Activated naive CD4-positive, alpha-beta T cell treated with anti-CD3 and anti-CD28 coated beads, Interleukin-2, amount 50 U/mL, for 72 hours (primary cell): ENCODE data around the gene ITGB2. TPM values are rescaled to one million over a fixed set of nuclear protein-coding genes. Genes with fewer than 3 reads are reported as not detected.

Experiments used
- ATAC-seq, 2 donors: fragments of 150-1000 bp; cut with Tn5 transposase; 2 replicates each; pipeline ENCODE4 v1.10.0; 2021; ENCODE audit warnings: mild to moderate bottlenecking in 2 of 2, moderate library complexity in 2 of 2
- DNase-seq, 2 donors: peaks; one replicate each; pipeline ENCODE4 v3.0.0; 2021 to 2022; ENCODE audit warnings: low spot score in 2 of 2
- H3K27ac Mint-ChIP-seq, 2 donors: one replicate each; pipeline ENCODE4 v1.8.0; 2022; ENCODE audit warnings: mild to moderate bottlenecking in 2 of 2, mixed read lengths in 2 of 2
- H3K36me3 Mint-ChIP-seq, 2 donors: one replicate each; pipeline ENCODE4 v1.8.0; 2022; ENCODE audit warnings: mixed read lengths in 2 of 2
- H3K9me3 Mint-ChIP-seq, 2 donors: one replicate each; pipeline ENCODE4 v1.8.0; 2022; ENCODE audit warnings: mixed read lengths in 2 of 2
- total RNA-seq, 2 donors: library from RNA; stranded (reverse); gene quantifications; one replicate each; pipeline ENCODE4 v1.2.3, GENCODE V29; 2022

ITGB2 gene
- total RNA-seq, 2 donors from 2014 or later = 151 to 272 TPM

- Mint-ChIP-seq H3K27ac (peak overlapping the region in 1 of 2 donors; percentile 89), H3K9me3 (no peaks in the 10 kb centered on the region), H3K36me3 (no peaks in the 10 kb centered on the region)
- no peak for DNase-seq
- no peak for ATAC-seq
Measured at GRCh38 chr21:44957047-44957831, 36.5 kb upstream of the ITGB2 start.

GRCh38 chr21:44956356-44957046 is 35.8 kb upstream of the ITGB2 start:
- Mint-ChIP-seq H3K9me3 (no peaks in the 10 kb centered on the region), H3K36me3 (no peaks in the 10 kb centered on the region), H3K27ac (no peak overlapping the region)
- ATAC-seq = no peak
- DNase-seq = no peak

- no peak for DNase-seq
- H3K9me3 Mint-ChIP-seq = no peaks in the 10 kb centered on the region
- no peak overlapping the region for H3K27ac Mint-ChIP-seq
- H3K36me3 Mint-ChIP-seq = no peaks in the 10 kb centered on the region
- ATAC-seq = no peak
Measured at GRCh38 chr21:44955798-44956175, 35.1 kb upstream of the ITGB2 start.

- H3K36me3 Mint-ChIP-seq = no peaks in the 10 kb centered on the region
- DNase-seq (no peak), ATAC-seq (no peak)
- no peaks in the 10 kb centered on the region for H3K9me3 Mint-ChIP-seq
- no peak overlapping the region for H3K27ac Mint-ChIP-seq
Measured at GRCh38 chr21:44955141-44955797, 34.6 kb upstream of the ITGB2 start.

GRCh38 chr21:44954281-44954771 is 33.6 kb upstream of the ITGB2 start:
- no peaks in the 10 kb centered on the region for H3K36me3 Mint-ChIP-seq
- no peak for ATAC-seq
- no peak overlapping the region for H3K27ac Mint-ChIP-seq
- no peak for DNase-seq
- no peaks in the 10 kb centered on the region for H3K9me3 Mint-ChIP-seq

GRCh38 chr21:44953628-44954021 is 32.9 kb upstream of the ITGB2 start:
- ATAC-seq (no peak), DNase-seq (no peak)

GRCh38 chr21:44952929-44953627 is 32.4 kb upstream of the ITGB2 start:
- DNase-seq (no peak), ATAC-seq (no peak)
- Mint-ChIP-seq H3K36me3 (no peaks in the 10 kb centered on the region), H3K27ac (peak overlapping the region in 1 of 2 donors; percentile 75), H3K9me3 (no peaks in the 10 kb centered on the region)

More at GRCh38 chr21:44953628-44954021, 32.9 kb upstream of the ITGB2 start:
- H3K27ac Mint-ChIP-seq = no peak overlapping the region
- no peaks in the 10 kb centered on the region for H3K9me3 Mint-ChIP-seq
- H3K36me3 Mint-ChIP-seq = no peaks in the 10 kb centered on the region

GRCh38 chr21:44952116-44952928 is 31.6 kb upstream of the ITGB2 start:
- ATAC-seq (no peak), DNase-seq (no peak)
- H3K36me3 Mint-ChIP-seq = no peaks in the 10 kb centered on the region
- H3K27ac Mint-ChIP-seq = peak overlapping the region in 1 of 2 donors; percentile 75
- no peaks in the 10 kb centered on the region for H3K9me3 Mint-ChIP-seq

GRCh38 chr21:44951186-44951915 is 30.7 kb upstream of the ITGB2 start:
- ATAC-seq (no peak), DNase-seq (no peak)
- Mint-ChIP-seq H3K9me3 (no peaks in the 10 kb centered on the region), H3K27ac (peak overlapping the region in 1 of 2 donors; percentile 48), H3K36me3 (no peaks in the 10 kb centered on the region)

- no peak for ATAC-seq
- Mint-ChIP-seq H3K36me3 (no peaks in the 10 kb centered on the region), H3K27ac (no peak overlapping the region), H3K9me3 (no peaks in the 10 kb centered on the region)
- no peak for DNase-seq
Measured at GRCh38 chr21:44950351-44950750, 29.7 kb upstream of the ITGB2 start.

GRCh38 chr21:44949779-44950198 is 29.1 kb upstream of the ITGB2 start:
- Mint-ChIP-seq H3K36me3 (no peaks in the 10 kb centered on the region), H3K9me3 (no peaks in the 10 kb centered on the region), H3K27ac (no peak overlapping the region)
- ATAC-seq (peak; percentile 92 to 95), DNase-seq (peak in 1 of 2 donors; percentile 89)

GRCh38 chr21:44949161-44949778 is 28.6 kb upstream of the ITGB2 start:
- DNase-seq (no peak), ATAC-seq (peak in 1 of 2 donors; percentile 16)
- H3K9me3 Mint-ChIP-seq = no peaks in the 10 kb centered on the region

GRCh38 chr21:44948426-44949120 is 27.9 kb upstream of the ITGB2 start:
- Mint-ChIP-seq H3K9me3 (no peaks in the 10 kb centered on the region), H3K27ac (no peak overlapping the region), H3K36me3 (no peaks in the 10 kb centered on the region)
- DNase-seq = no peak
- ATAC-seq = no peak

More at GRCh38 chr21:44949161-44949778, 28.6 kb upstream of the ITGB2 start:
- Mint-ChIP-seq H3K36me3 (no peaks in the 10 kb centered on the region), H3K27ac (no peak overlapping the region)

- no peaks in the 10 kb centered on the region for H3K9me3 Mint-ChIP-seq
- no peaks in the 10 kb centered on the region for H3K36me3 Mint-ChIP-seq
- DNase-seq (no peak), ATAC-seq (no peak)
- H3K27ac Mint-ChIP-seq = no peak overlapping the region
Measured at GRCh38 chr21:44947930-44948331, 27.2 kb upstream of the ITGB2 start.
